Left ventricle myocardium inferior (tissue), 1 donor: ENCODE measurements around the gene HIBADH. TPM values are rescaled to one million over a fixed set of nuclear protein-coding genes. Genes with fewer than 3 reads are reported as not detected.
A peak's percentile ranks its signal among the peaks of the same experiment; 100 is the strongest.

Experiments
- DNase-seq: peaks from one replicate; pipeline ENCODE4 v3.0.0-alpha.2; 2020
- H3K27ac ChIP-seq: fragments of 200-600 bp; replicated peaks from 2 replicates; pipeline ENCODE4 v1.8.0; 2021
- H3K27me3 ChIP-seq: fragments of 200-600 bp; 2 replicates; pipeline ENCODE4 v1.8.0; 2021; ENCODE audit warnings: low read depth
- H3K36me3 ChIP-seq: fragments of 200-600 bp; 2 replicates; pipeline ENCODE4 v1.8.0; 2021
- H3K4me1 ChIP-seq: fragments of 200-600 bp; 2 replicates; pipeline ENCODE4 v1.8.0; 2021
- H3K4me3 ChIP-seq: fragments of 200-600 bp; 2 replicates; pipeline ENCODE4 v1.8.0; 2021; ENCODE audit warnings: mild to moderate bottlenecking, moderate library complexity
- H3K9me3 ChIP-seq: fragments of 200-600 bp; replicated peaks from 2 replicates; pipeline ENCODE4 v1.8.0; 2021
- intact Hi-C: fragments of 100-400 bp; cut with micrococcal nuclease; formaldehyde crosslinking; loops from one replicate; pipeline ENCODE4 v1.11.0; 2022
- total RNA-seq: library from RNA; stranded (reverse); fragmentation: NEBNext Ultra II Directional; extraction: Animal tissue kit (Norgen Biotek cat#: 25700); gene quantifications from one replicate; pipeline ENCODE4 v1.2.1, GENCODE V29; 2021
- TF ChIP-seq, protein P1 (sequence below): fragments of 200-600 bp; IDR thresholded peaks from 2 replicates; pipeline ENCODE4 v1.8.0; 2021; ENCODE audit warnings: antibody characterized with exemption, mild to moderate bottlenecking, borderline replicate concordance
- donor health status: DM: no; HTN: yes; CAD: no; lungs with severe emphysema.

The HIBADH gene
- total RNA-seq, 1 donor from 2014 or later: 90.8 TPM

DNA sequence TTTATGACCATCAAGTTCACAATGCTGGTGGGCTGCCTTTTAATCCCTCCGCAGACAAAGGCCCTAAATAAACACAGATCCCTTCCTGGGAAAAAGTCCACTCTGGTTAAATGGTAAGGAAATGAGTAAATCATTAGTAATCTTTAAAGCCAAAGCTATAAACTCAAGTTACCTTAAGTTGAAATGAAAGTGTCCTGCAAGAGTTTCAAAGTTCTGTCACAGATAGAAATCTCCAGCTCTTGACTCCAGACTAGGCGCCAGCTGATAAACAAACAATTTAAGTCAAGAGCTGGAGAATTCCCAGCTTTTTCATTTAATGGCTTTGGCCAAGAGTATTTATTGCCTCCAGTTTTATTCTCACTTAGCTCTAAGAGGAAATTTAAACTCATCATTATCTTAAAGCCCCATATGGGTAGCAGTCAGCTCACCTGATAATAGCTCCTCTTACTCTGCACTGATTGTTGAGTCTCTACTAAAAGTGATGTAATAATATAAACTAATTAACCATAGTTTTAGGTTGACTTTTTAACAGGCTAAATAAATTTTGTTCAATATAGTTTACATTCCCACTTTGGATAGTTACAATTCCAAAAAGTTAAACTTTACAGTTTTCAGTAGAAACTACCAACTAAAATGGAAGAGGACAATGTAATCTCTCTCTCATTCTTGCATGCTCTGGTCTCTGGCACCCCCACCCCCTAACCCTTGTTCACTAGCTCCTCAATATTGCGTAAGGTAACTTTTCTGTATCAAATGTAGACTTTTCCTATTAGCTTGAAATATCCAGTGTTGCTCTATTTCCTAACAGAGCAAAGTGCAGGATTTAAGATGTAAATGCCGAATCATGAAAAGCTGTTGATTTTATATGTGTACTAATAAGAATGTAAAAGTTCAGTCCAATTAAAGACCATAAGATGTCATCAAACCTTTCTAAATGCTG is 56.1 kb downstream of the HIBADH start:
- Histone ChIP-seq H3K9me3 (no peaks in the 10 kb centered on the region), H3K27me3 (no peaks in the 10 kb centered on the region), H3K36me3 (no peaks in the 10 kb centered on the region), H3K4me3 (no peak overlapping the region), H3K27ac (no peak overlapping the region), H3K4me1 (peaks cover 3% of the 10 kb centered on the region)
- TF ChIP-seq, protein P1, sequence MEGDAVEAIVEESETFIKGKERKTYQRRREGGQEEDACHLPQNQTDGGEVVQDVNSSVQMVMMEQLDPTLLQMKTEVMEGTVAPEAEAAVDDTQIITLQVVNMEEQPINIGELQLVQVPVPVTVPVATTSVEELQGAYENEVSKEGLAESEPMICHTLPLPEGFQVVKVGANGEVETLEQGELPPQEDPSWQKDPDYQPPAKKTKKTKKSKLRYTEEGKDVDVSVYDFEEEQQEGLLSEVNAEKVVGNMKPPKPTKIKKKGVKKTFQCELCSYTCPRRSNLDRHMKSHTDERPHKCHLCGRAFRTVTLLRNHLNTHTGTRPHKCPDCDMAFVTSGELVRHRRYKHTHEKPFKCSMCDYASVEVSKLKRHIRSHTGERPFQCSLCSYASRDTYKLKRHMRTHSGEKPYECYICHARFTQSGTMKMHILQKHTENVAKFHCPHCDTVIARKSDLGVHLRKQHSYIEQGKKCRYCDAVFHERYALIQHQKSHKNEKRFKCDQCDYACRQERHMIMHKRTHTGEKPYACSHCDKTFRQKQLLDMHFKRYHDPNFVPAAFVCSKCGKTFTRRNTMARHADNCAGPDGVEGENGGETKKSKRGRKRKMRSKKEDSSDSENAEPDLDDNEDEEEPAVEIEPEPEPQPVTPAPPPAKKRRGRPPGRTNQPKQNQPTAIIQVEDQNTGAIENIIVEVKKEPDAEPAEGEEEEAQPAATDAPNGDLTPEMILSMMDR: no peak
- DNase-seq: no peak
- intact Hi-C loops: no loop called here

DNA sequence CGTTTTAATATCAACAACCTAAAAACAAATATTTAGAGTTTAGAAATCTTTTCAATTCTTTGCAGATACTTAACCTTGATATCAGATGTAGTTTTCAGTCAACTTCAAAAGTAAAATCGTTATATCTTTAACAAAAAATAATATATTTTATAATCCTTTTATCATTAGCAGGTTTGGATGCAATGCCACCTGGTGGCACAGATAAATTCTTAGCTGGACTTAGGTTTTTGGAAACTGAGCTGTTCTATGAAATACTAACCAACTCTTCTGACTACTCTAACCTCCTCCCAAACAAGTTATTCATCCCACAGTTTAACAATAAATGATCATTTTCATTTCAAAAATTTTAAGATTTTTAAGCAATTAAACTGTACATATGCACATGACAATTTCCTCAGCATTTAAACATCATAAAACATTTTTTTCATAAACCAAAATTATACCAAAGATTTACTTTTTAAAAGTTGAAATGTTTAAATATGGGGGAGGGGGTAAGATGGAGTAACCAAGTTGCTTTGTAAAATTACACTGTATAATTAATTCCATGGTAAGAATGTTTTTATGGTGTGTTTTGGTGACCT is 56.9 kb downstream of the HIBADH start:
- Histone ChIP-seq H3K27me3 (no peaks in the 10 kb centered on the region), H3K36me3 (no peaks in the 10 kb centered on the region), H3K4me3 (no peak overlapping the region), H3K9me3 (no peaks in the 10 kb centered on the region), H3K27ac (no peak overlapping the region), H3K4me1 (peaks cover 3% of the 10 kb centered on the region)
- intact Hi-C loops: no loop called here
- TF ChIP-seq, protein P1: peak; percentile 45
- no peak for DNase-seq

DNA sequence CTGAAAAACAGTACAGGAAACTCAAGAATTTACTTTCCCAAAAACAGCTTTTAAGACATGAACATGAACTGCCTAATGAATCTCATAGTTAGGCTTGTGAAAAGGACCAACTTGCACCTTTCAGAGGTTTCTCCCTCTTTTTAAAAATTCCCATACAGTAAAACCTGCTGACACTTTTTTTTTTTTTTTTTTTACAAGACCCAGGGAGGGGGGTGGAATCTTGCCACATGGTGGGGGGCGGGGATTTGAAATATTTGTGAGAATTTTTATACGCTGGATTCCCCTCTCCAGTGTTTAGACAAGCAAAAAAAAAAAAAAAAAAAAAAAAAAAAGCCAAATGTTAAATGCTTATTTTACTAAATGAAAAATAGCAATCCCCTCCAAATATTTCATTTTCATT is 57.4 kb downstream of the HIBADH start:
- no peak for DNase-seq
- Histone ChIP-seq H3K27ac (no peak overlapping the region), H3K27me3 (no peaks in the 10 kb centered on the region), H3K4me3 (no peak overlapping the region), H3K4me1 (peaks cover 3% of the 10 kb centered on the region), H3K9me3 (no peaks in the 10 kb centered on the region), H3K36me3 (no peaks in the 10 kb centered on the region)
- TF ChIP-seq, protein P1: no peak
- intact Hi-C loops: no loop called here

DNA sequence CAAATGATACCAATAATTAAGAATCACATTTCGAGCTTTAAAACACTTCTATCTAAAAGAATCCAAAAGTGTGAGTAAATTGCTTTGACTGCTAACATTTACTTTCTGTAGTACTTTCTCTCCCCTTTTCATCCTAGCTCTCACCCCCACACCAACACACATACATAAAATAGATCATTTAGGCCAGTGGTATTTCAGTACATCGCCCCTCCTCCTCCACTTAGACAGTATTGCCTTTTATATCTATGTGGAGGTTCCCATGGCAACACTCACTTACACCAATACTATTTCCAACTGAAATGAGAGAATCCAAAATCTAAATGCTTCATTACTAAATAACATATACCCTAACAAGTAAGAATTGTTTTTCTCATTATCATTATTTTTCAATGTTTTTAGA is 58.9 kb downstream of the HIBADH start:
- Histone ChIP-seq H3K9me3 (no peaks in the 10 kb centered on the region), H3K4me1 (peaks cover under 1% of the 10 kb centered on the region), H3K27me3 (no peaks in the 10 kb centered on the region), H3K27ac (no peak overlapping the region), H3K4me3 (no peak overlapping the region), H3K36me3 (no peaks in the 10 kb centered on the region)
- no peak for DNase-seq
- intact Hi-C loops: no loop called here
- TF ChIP-seq, protein P1: no peak

DNA sequence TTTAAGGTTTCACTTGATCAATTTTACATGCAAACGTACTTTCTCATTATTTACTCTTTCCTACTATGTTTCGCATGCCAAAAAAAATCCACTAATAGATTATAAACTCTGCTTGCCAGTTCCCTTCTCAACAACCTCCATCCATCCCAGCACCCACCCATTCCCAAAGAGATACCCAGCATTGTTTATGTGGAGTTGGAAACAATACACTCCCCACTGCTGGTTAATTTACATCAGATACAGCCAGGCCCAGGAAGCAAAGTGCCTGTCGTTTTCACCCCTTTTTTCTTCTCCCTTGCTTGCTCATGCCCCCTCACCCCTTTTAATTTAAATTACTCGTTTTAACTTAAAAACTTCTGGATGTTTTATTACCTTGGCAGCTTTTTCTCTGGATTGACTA is 59.9 kb downstream of the HIBADH start:
- no peaks in the 10 kb centered on the region for H3K36me3 ChIP-seq
- no peaks in the 10 kb centered on the region for H3K4me1 ChIP-seq
- H3K27ac ChIP-seq: no peak overlapping the region
- H3K27me3 ChIP-seq: no peaks in the 10 kb centered on the region
- intact Hi-C loops: no loop called here
- DNase-seq: no peak
- TF ChIP-seq, protein P1: no peak
- no peak overlapping the region for H3K4me3 ChIP-seq
- no peaks in the 10 kb centered on the region for H3K9me3 ChIP-seq
